ENCODE measurements around the gene UBE2J2.
"Not testable (repeated sequence)": the region's sequence is repeated elsewhere in the genome, so short reads cannot be mapped to it uniquely, and the experiment has no call there.

UBE2J2 gene

GRCh38 chr1:1262758-1263157 lies 10.9 kb downstream of the UBE2J2 start:
- no peak for DNase-seq
- in situ Hi-C loops (cut with MboI; ENCODE audit: low pct_unique_long_range_greater_than_20kb, low sequenced_read_pairs), result no loop called here

GRCh38 chr1:1262071-1262470 lies 11.6 kb downstream of the UBE2J2 start:
- DNase-seq, result no peak
- in situ Hi-C loops (cut with MboI; ENCODE audit: low pct_unique_long_range_greater_than_20kb, low sequenced_read_pairs), result no loop called here

- DNase-seq, result no peak
- in situ Hi-C loops (cut with MboI; ENCODE audit: low pct_unique_long_range_greater_than_20kb, low sequenced_read_pairs), result no loop called here
These were observed 12.7 kb downstream of the UBE2J2 start for GRCh38 chr1:1260843-1261560.

GRCh38 chr1:1259951-1260600 lies 13.6 kb downstream of the UBE2J2 start:
- DNase-seq, result no peak
- in situ Hi-C loops (cut with MboI; ENCODE audit: low pct_unique_long_range_greater_than_20kb, low sequenced_read_pairs), result no loop called here

GRCh38 chr1:1259540-1259939 lies 14.1 kb downstream of the UBE2J2 start:
- no peak for DNase-seq
- in situ Hi-C loops (cut with MboI; ENCODE audit: low pct_unique_long_range_greater_than_20kb, low sequenced_read_pairs), result no loop called here

- no peak for DNase-seq
- in situ Hi-C loops (cut with MboI; ENCODE audit: low pct_unique_long_range_greater_than_20kb, low sequenced_read_pairs), result no loop called here
These were observed 14.6 kb downstream of the UBE2J2 start for GRCh38 chr1:1259119-1259488.

- no peak for DNase-seq
- in situ Hi-C loops (cut with MboI; ENCODE audit: low pct_unique_long_range_greater_than_20kb, low sequenced_read_pairs), result no loop called here
These were observed 16.4 kb downstream of the UBE2J2 start for GRCh38 chr1:1256956-1257871.

GRCh38 chr1:1255611-1256010 lies 18.0 kb downstream of the UBE2J2 start:
- in situ Hi-C loops (cut with MboI; ENCODE audit: low pct_unique_long_range_greater_than_20kb, low sequenced_read_pairs), result no loop called here

GRCh38 chr1:1255078-1255477 lies 18.6 kb downstream of the UBE2J2 start:
- in situ Hi-C loops (cut with MboI; ENCODE audit: low pct_unique_long_range_greater_than_20kb, low sequenced_read_pairs), result no loop called here
- DNase-seq, result no peak

More at GRCh38 chr1:1255611-1256010, 18.0 kb downstream of the UBE2J2 start:
- DNase-seq, result no peak

GRCh38 chr1:1254667-1254998 lies 19.0 kb downstream of the UBE2J2 start:
- no peak for DNase-seq
- in situ Hi-C loops (cut with MboI; ENCODE audit: low pct_unique_long_range_greater_than_20kb, low sequenced_read_pairs), result no loop called here

- DNase-seq, result no peak
- in situ Hi-C loops (cut with MboI; ENCODE audit: low pct_unique_long_range_greater_than_20kb, low sequenced_read_pairs), result no loop called here
These were observed 19.5 kb downstream of the UBE2J2 start for GRCh38 chr1:1253972-1254666.

GRCh38 chr1:1253314-1253713 lies 20.3 kb downstream of the UBE2J2 start:
- no peak for DNase-seq
- in situ Hi-C loops (cut with MboI; ENCODE audit: low pct_unique_long_range_greater_than_20kb, low sequenced_read_pairs), result no loop called here

- in situ Hi-C loops (cut with MboI; ENCODE audit: low pct_unique_long_range_greater_than_20kb, low sequenced_read_pairs), result no loop called here
- DNase-seq, result peak; percentile 53
These were observed 22.8 kb downstream of the UBE2J2 start for GRCh38 chr1:1250786-1251284.

GRCh38 chr1:1248009-1248913 lies 25.4 kb downstream of the UBE2J2 start:
- in situ Hi-C loops (cut with MboI; ENCODE audit: low pct_unique_long_range_greater_than_20kb, low sequenced_read_pairs), result loop anchor here (25.0 kb wide), 1 partner anchor 111 kb away; no protein-coding TSS in a partner anchor
- not testable (repeated sequence) for DNase-seq

GRCh38 chr1:1247341-1247913 lies 26.2 kb downstream of the UBE2J2 start:
- no peak for DNase-seq
- in situ Hi-C loops (cut with MboI; ENCODE audit: low pct_unique_long_range_greater_than_20kb, low sequenced_read_pairs), result loop anchor here (25.0 kb wide), 1 partner anchor 110 kb away; no protein-coding TSS in a partner anchor

GRCh38 chr1:1246577-1247340 lies 26.9 kb downstream of the UBE2J2 start, which contains the start of gene C1QTNF12:
C1QTNF12 (minus strand) TSS chr1:1246722; CDS start chr1:1246690, 32 bp downstream.
- DNase-seq, result no peak
- in situ Hi-C loops (cut with MboI; ENCODE audit: low pct_unique_long_range_greater_than_20kb, low sequenced_read_pairs), result loop anchor here (25.0 kb wide), 1 partner anchor 109 kb away; no protein-coding TSS in a partner anchor
